Body of pancreas (tissue), 4 donors: ENCODE data around the gene HLF.

Source experiments
- POLR2A ChIP-seq, 3 donors: fragments of 450-650 bp; IDR thresholded peaks; one replicate each; pipeline ENCODE4 v1.6.1; 2016; ENCODE audit warnings: antibody characterized with exemption in 3 of 3, mild to moderate bottlenecking in 2 of 3
- TF ChIP-seq, protein P1 (sequence below), 7 experiments: fragments of 450-650 bp in 4 of 7; fragments of 200-600 bp in 3 of 7; sonication (generic) in 3 of 7; IDR thresholded peaks; one replicate each; pipeline ENCODE4 v1.5.1; 2016 to 2019; ENCODE audit warnings: antibody characterized with exemption in 7 of 7

DNA sequence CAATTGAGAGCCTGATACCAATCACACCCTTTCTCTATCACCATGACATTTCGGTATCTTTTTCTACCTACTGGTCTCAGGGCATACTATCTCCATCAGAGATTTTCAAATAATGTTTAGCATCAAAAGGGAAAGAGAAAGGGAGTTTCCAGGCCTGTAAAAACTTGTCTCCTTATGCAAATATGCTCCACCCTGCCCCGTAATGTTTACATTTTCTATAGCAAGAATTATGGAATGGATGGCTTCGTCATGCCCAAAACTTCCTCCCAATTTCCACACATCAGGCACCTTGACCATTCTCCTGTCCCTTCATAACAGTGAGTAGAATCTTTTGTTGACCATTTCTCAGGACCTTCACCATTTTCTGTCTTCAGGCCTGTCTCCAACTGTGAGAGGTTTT, 30.9 kb upstream of the HLF start:
- TF ChIP-seq, protein P1, sequence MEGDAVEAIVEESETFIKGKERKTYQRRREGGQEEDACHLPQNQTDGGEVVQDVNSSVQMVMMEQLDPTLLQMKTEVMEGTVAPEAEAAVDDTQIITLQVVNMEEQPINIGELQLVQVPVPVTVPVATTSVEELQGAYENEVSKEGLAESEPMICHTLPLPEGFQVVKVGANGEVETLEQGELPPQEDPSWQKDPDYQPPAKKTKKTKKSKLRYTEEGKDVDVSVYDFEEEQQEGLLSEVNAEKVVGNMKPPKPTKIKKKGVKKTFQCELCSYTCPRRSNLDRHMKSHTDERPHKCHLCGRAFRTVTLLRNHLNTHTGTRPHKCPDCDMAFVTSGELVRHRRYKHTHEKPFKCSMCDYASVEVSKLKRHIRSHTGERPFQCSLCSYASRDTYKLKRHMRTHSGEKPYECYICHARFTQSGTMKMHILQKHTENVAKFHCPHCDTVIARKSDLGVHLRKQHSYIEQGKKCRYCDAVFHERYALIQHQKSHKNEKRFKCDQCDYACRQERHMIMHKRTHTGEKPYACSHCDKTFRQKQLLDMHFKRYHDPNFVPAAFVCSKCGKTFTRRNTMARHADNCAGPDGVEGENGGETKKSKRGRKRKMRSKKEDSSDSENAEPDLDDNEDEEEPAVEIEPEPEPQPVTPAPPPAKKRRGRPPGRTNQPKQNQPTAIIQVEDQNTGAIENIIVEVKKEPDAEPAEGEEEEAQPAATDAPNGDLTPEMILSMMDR (IDR thresholded peaks at IDR 0.05): no peak
- no peak for TF ChIP-seq POLR2A (IDR thresholded peaks at IDR 0.05)
